Spleen (tissue), 11 donors: ENCODE data around the gene BTBD7. TPM values are rescaled to one million over a fixed set of nuclear protein-coding genes. Genes with fewer than 3 reads are reported as not detected.

Source experiments
- DNase-seq: peaks from one replicate; pipeline ENCODE4 v3.0.0-alpha.2; 2020
- H3K27ac ChIP-seq, 8 donors: fragments of 200-600 bp; sonication (generic) in 7 of 8; 1 replicate in 4 of 8; 2 replicates in 4 of 8; pipeline versions ENCODE4 v1.5.0 to v1.8.0; 2016 to 2021; ENCODE audit warnings: inconsistent platforms in 4 of 8, mild to moderate bottlenecking in 4 of 8, moderate library complexity in 1 of 8
- H3K27me3 ChIP-seq, 7 donors: fragments of 200-600 bp; sonication (generic) in 6 of 7; replicated peaks in 1 of 7; 1 replicate in 4 of 7; 2 replicates in 3 of 7; pipeline versions ENCODE4 v1.5.0 to v1.8.0; 2016 to 2021; ENCODE audit warnings: inconsistent platforms in 3 of 7, mild to moderate bottlenecking in 1 of 7
- H3K36me3 ChIP-seq, 6 donors: fragments of 200-600 bp; sonication (generic) in 5 of 6; 1 replicate in 4 of 6; 2 replicates in 2 of 6; pipeline versions ENCODE4 v1.5.0 to v1.8.0; 2016 to 2021; ENCODE audit warnings: inconsistent platforms in 2 of 6
- H3K4me1 ChIP-seq, 6 donors: fragments of 200-600 bp; sonication (generic) in 5 of 6; 1 replicate in 3 of 6; 2 replicates in 3 of 6; pipeline versions ENCODE4 v1.5.0 to v1.8.0; 2016 to 2021; ENCODE audit warnings: inconsistent platforms in 3 of 6
- H3K4me3 ChIP-seq, 8 donors: fragments of 200-600 bp; sonication (generic) in 7 of 8; 1 replicate in 4 of 8; 2 replicates in 4 of 8; pipeline versions ENCODE4 v1.5.0 to v1.8.0; 2016 to 2021; ENCODE audit warnings: inconsistent platforms in 4 of 8, mild to moderate bottlenecking in 4 of 8, moderate library complexity in 2 of 8
- H3K9me3 ChIP-seq, 8 donors: fragments of 200-600 bp; sonication (generic) in 7 of 8; 1 replicate in 4 of 8; 2 replicates in 4 of 8; pipeline versions ENCODE4 v1.5.0 to v1.8.0; 2016 to 2021; ENCODE audit warnings: inconsistent platforms in 4 of 8
- POLR2A ChIP-seq, 3 donors: fragments of 450-650 bp; IDR thresholded peaks; one replicate each; pipeline ENCODE4 v1.5.1; 2017; ENCODE audit warnings: antibody characterized with exemption in 3 of 3, mild to moderate bottlenecking in 1 of 3
- POLR2AphosphoS5 ChIP-seq, 3 donors: sonication (generic); formaldehyde crosslinking; IDR thresholded peaks; one replicate each; pipeline ENCODE4 v1.5.1; 2017; ENCODE audit warnings: antibody characterized with exemption in 3 of 3
- WGBS, 5 donors: extraction: QIAGEN DNeasy Blood & Tissue Kit in 3 of 5; methylation state at CpG; one replicate each; pipeline versions ENCODE4 v1.1.5 to v1.1.7; 2013 to 2018; 5-methylcytosine and 5-hydroxymethylcytosine counted together
- intact Hi-C: fragments of 100-400 bp; cut with DNase I; formaldehyde crosslinking; loops from one replicate; pipeline ENCODE4 v1.15.0; 2023; ENCODE audit warnings: low total_unique reads
- polyA plus RNA-seq, 3 donors: library from polyadenylated mRNA; stranded (reverse); fragments of 200-250 nt; gene quantifications; one replicate each; pipeline ENCODE4 v1.2.1, GENCODE V29; 2013
- total RNA-seq, 7 donors: library from RNA; depleted of rRNA in 3 of 7; stranded (reverse); fragments of >200 nt in 3 of 7; fragmentation: NEBNext Ultra II Directional in 4 of 7; extraction: Animal tissue kit (Norgen Biotek cat#: 25700) in 4 of 7; gene quantifications; one replicate each; pipeline versions ENCODE4 v1.1.0 to v1.2.1, GENCODE V29; 2016 to 2021
- TF ChIP-seq, protein P1 (sequence below), 11 experiments: fragments of 200-600 bp in 7 of 11; fragments of 450-650 bp in 4 of 11; sonication (generic) in 4 of 11; IDR thresholded peaks in 8 of 11; conservative IDR thresholded peaks in 3 of 11; 1 replicate in 7 of 11; 2 replicates in 4 of 11; pipeline versions ENCODE4 v1.4.0 to v1.8.0; 2016 to 2021; ENCODE audit warnings: antibody characterized with exemption in 11 of 11, inconsistent platforms in 4 of 11, mild to moderate bottlenecking in 1 of 11
- donor health status: healthy with polysubstance abuse.
- donor health status: DM: no; HTN: no; CAD: no; lungs with moderate emphysema.
- donor health status: DM: no; HTN: no; CAD: no.
- donor health status: Bipolar disorder and iron deficiency.
- donor health status: healthy.
- donor health status: DM: no; HTN: no; CAD: no.
- donor health status: DM: yes; HTN: yes; CAD: no.

BTBD7 gene
- total and polyA plus RNA-seq, 10 donors: 5.0 to 48.4 (median 29.5) TPM

DNA sequence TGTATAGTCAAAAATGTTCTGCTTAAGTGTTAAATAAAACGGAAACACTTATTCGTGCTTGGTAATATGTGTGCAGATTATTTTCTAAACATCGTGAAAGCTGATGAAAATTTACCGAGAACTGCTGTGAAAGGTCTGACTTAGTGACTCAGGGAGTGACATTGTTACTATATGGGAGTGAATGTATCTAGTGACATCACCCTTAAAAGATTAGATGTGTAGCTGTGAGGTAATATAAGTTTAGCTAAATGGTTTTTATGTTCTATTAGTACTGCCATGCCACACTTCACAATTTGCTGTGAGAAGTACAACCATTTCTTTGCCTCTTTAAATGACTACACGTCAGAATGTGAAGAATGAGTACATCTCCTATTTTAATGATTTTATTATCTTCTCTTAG is 15.5 kb upstream of the BTBD7 start:
- TF ChIP-seq POLR2AphosphoS5 (IDR thresholded peaks at IDR 0.05): no peak
- no peak for TF ChIP-seq POLR2A (IDR thresholded peaks at IDR 0.05)
- Histone ChIP-seq H3K9me3 (peaks cover 0 to 10% (median 1%) of the 10 kb centered on the region in 8 donors), H3K4me1 (no peaks in the 10 kb centered on the region), H3K27ac (no peak overlapping the region), H3K4me3 (no peak overlapping the region), H3K36me3 (no peaks in the 10 kb centered on the region), H3K27me3 (no peaks in the 10 kb centered on the region)
- no peak for DNase-seq
- intact Hi-C loops: no loop called here
- 78 to 90% (median 86%) methylated on average over 5 of the region's 5 CpGs for WGBS, 5 donors

DNA sequence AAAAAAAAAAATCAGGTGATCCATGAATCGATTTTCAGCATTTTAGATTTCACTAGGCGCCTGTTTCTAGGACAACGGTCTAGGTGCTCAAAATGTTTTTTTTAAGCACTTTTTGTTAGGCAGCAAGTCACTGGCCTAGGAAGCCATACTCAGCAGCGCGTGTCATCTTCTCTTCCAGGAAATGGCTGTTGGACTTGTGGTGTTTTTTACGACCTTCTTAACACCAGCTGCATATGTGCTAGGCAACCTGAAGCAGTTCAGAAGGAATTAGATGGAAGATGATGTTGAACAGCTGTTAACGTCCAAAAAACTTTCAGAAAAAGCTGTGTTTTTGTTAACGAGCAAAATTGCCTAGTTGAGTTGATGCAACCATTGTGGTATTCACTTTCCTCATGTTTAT is 15.0 kb upstream of the BTBD7 start:
- H3K4me3 ChIP-seq: no peak overlapping the region
- no peak overlapping the region for H3K27ac ChIP-seq
- H3K36me3 ChIP-seq: no peaks in the 10 kb centered on the region
- no peaks in the 10 kb centered on the region for H3K4me1 ChIP-seq
- intact Hi-C loops: no loop called here
- peaks cover 0 to 10% (median 1%) of the 10 kb centered on the region in 8 donors for H3K9me3 ChIP-seq
- no peak for DNase-seq
- WGBS, 5 donors: 57 to 71% (median 60%) methylated on average over 8 of the region's 8 CpGs
- TF ChIP-seq, protein P1, sequence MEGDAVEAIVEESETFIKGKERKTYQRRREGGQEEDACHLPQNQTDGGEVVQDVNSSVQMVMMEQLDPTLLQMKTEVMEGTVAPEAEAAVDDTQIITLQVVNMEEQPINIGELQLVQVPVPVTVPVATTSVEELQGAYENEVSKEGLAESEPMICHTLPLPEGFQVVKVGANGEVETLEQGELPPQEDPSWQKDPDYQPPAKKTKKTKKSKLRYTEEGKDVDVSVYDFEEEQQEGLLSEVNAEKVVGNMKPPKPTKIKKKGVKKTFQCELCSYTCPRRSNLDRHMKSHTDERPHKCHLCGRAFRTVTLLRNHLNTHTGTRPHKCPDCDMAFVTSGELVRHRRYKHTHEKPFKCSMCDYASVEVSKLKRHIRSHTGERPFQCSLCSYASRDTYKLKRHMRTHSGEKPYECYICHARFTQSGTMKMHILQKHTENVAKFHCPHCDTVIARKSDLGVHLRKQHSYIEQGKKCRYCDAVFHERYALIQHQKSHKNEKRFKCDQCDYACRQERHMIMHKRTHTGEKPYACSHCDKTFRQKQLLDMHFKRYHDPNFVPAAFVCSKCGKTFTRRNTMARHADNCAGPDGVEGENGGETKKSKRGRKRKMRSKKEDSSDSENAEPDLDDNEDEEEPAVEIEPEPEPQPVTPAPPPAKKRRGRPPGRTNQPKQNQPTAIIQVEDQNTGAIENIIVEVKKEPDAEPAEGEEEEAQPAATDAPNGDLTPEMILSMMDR (IDR thresholded peaks at IDR 0.05 in 8 of 11, conservative IDR thresholded peaks at IDR 0.05 in 3 of 11): no peak
- no peaks in the 10 kb centered on the region for H3K27me3 ChIP-seq

DNA sequence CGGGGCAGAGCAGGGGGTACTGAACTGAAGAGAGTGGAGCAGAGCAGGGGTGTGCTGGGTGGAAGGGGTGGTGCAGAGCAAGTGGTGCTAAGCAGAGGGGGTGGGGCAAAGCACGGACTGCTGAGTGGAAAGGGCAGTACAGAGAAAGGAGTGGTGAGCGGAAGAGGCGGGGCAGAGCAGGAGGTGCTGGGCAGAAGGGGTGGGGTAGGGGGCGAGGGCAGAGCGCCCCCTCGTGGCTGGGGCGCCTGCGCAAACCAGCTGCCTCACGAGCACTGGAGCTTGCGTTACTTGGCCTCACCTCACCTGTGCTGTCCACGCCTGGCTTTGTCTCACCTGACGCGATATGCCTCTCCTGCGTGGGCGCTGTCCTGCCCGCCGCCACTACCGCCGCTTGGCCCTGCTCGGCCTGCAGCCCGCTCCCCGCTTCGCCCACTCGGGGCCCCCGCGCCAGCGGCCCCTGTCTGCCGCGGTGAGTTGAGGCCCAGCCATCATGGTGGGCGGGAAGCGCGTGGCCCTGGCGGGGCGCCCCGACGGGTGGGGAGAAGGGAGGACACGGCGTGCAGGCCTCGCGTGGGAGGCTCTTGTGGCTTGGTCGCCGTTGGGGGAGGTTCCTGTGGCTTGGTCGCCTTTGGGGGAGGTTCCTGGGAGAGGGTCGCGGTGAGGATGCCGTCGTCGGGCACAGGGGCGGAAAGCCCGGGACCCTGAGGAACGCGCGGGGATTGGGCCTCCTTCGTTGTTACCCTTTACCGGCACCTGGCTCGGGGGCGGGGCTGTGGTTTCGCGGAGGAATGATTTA is 14.3 kb upstream of the BTBD7 start, which contains the start of gene COX8C:
TSS of gene COX8C (plus strand) at position 257 of the 796 bp plus-strand sequence. CDS start at position 344, 87 bp downstream.
- H3K9me3 ChIP-seq: peaks cover 0 to 13% (median 6%) of the 10 kb centered on the region in 8 donors
- peak; percentile 74 for DNase-seq

DNA sequence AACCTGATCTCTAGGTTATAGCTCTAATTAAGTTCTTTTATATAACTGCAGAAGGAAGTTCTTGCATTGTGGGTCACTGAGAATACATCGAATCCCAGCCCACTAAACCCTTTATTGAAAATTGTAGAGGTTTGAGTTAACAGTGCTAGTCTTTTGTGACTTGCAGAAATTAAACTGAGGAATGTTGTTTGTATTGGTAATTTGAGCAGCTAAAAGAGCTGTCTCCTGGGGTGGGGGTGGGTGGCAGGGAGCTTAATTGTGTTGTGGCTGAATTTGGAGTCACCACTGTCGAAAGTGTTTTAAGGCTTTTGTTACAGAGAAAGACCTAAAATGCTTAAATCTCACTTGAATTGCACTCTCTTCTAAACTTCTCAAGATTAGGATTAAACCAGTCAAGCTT is 11.0 kb upstream of the BTBD7 start:
- Histone ChIP-seq H3K4me1 (no peaks in the 10 kb centered on the region), H3K9me3 (peaks cover 0 to 23% (median 12%) of the 10 kb centered on the region in 8 donors), H3K27ac (no peak overlapping the region), H3K27me3 (no peaks in the 10 kb centered on the region), H3K4me3 (no peak overlapping the region), H3K36me3 (no peaks in the 10 kb centered on the region)
- WGBS, 5 donors: 72 to 89% (median 85%) methylated on average over 2 of the region's 2 CpGs
- no peak for DNase-seq
- no peak for TF ChIP-seq POLR2A (IDR thresholded peaks at IDR 0.05)
- TF ChIP-seq POLR2AphosphoS5 (IDR thresholded peaks at IDR 0.05): no peak
- TF ChIP-seq, protein P1 (IDR thresholded peaks at IDR 0.05 in 8 of 11, conservative IDR thresholded peaks at IDR 0.05 in 3 of 11): no peak
- intact Hi-C loops: no loop called here

More for the DNA sequence above, 14.3 kb upstream of the BTBD7 start, which contains the start of gene COX8C:
- H3K4me3 ChIP-seq: no peak within 1 kb of the TSS
- H3K27me3 ChIP-seq: no peaks in the 10 kb centered on the region
- intact Hi-C loops: no loop called here
- H3K36me3 ChIP-seq: no peaks in the 10 kb centered on the region
- WGBS, 5 donors: 95 to 96% (median 96%) methylated on average over 60 of the region's 60 CpGs
- no peak within 1 kb of the TSS for H3K27ac ChIP-seq
- no peaks in the 10 kb centered on the region for H3K4me1 ChIP-seq
- TF ChIP-seq POLR2A (IDR thresholded peaks at IDR 0.05): no peak
- TF ChIP-seq, protein P1 (IDR thresholded peaks at IDR 0.05 in 8 of 11, conservative IDR thresholded peaks at IDR 0.05 in 3 of 11): no peak
